GM23248 (cell line): ENCODE measurements around the gene GARRE1. TPM values are rescaled to one million over a fixed set of nuclear protein-coding genes. Genes with fewer than 3 reads are reported as not detected.
A peak's percentile ranks its signal among the peaks of the same experiment; 100 is the strongest.

Source experiments
- DNase-seq: peaks from one replicate; pipeline ENCODE4 v3.0.0-alpha.2; 2015
- H2AFZ ChIP-seq: fragments of 200-600 bp; sonication (generic); 2 replicates; pipeline ENCODE4 v1.6.1; 2016; ENCODE audit warnings: antibody characterized with exemption
- H3F3A ChIP-seq: fragments of 200-600 bp; sonication (generic); 2 replicates; pipeline ENCODE4 v1.6.1; 2016; ENCODE audit warnings: mild to moderate bottlenecking, antibody characterized with exemption, mixed run types; ENCODE audit not compliant: insufficient read depth
- H3K27ac ChIP-seq: fragments of 200-600 bp; sonication (generic); 2 replicates; pipeline ENCODE4 v1.5.1; 2016; ENCODE audit warnings: mild to moderate bottlenecking
- H3K27me3 ChIP-seq: fragments of 200-600 bp; sonication (generic); replicated peaks from 2 replicates; pipeline ENCODE4 v1.6.1; 2016; ENCODE audit warnings: mild to moderate bottlenecking; ENCODE audit not compliant: insufficient read depth
- H3K36me3 ChIP-seq: fragments of 200-600 bp; sonication (generic); 2 replicates; pipeline ENCODE4 v1.6.1; 2016; ENCODE audit warnings: low read depth, mild to moderate bottlenecking
- H3K4me1 ChIP-seq: fragments of 200-600 bp; sonication (generic); 2 replicates; pipeline ENCODE4 v1.6.1; 2016; ENCODE audit warnings: mild to moderate bottlenecking; ENCODE audit not compliant: insufficient read depth
- H3K4me2 ChIP-seq: fragments of 200-600 bp; sonication (generic); one replicate; pipeline ENCODE4 v1.6.1; 2016; ENCODE audit warnings: mild to moderate bottlenecking; ENCODE audit not compliant: unreplicated experiment
- H3K4me3 ChIP-seq: fragments of 200-600 bp; sonication (generic); 2 replicates; pipeline ENCODE4 v1.5.1; 2016; ENCODE audit warnings: mild to moderate bottlenecking
- H3K79me2 ChIP-seq: fragments of 200-600 bp; sonication (generic); 2 replicates; pipeline ENCODE4 v1.6.1; 2016; ENCODE audit warnings: mild to moderate bottlenecking; ENCODE audit not compliant: insufficient read depth
- H3K9ac ChIP-seq: fragments of 200-600 bp; sonication (generic); 2 replicates; pipeline ENCODE4 v1.6.1; 2016; ENCODE audit warnings: mild to moderate bottlenecking
- H3K9me2 ChIP-seq: fragments of 200-600 bp; sonication (generic); 2 replicates; pipeline ENCODE4 v1.6.1; 2016; ENCODE audit warnings: mixed run types, mild to moderate bottlenecking, moderate library complexity; ENCODE audit not compliant: insufficient read depth
- H3K9me3 ChIP-seq: fragments of 200-600 bp; sonication (generic); one replicate; pipeline ENCODE4 v1.6.1; 2017; ENCODE audit warnings: low read depth
- H4K20me1 ChIP-seq: fragments of 200-600 bp; sonication (generic); 2 replicates; pipeline ENCODE4 v1.6.0; 2016; ENCODE audit not compliant: insufficient read depth
- EZH2 ChIP-seq: fragments of 200-600 bp; sonication (generic); IDR thresholded peaks from 2 replicates; pipeline ENCODE4 v1.6.1; 2018; ENCODE audit warnings: antibody characterized with exemption, mild to moderate bottlenecking; ENCODE audit not compliant: insufficient read depth, poor library complexity, severe bottlenecking
- EZH2phosphoT487 ChIP-seq: fragments of 200-600 bp; sonication (generic); IDR thresholded peaks from 2 replicates; pipeline ENCODE4 v1.6.1; 2018; ENCODE audit warnings: antibody characterized with exemption, moderate library complexity, mild to moderate bottlenecking, low read depth; ENCODE audit not compliant: insufficient read depth
- WGBS, 2 experiments: methylation state at CpG; one replicate each; pipeline ENCODE4 v1.1.6; 2015 to 2017; ENCODE audit warnings: low lambda C conversion rate in 2 of 2, low coverage in 1 of 2; ENCODE audit errors: missing lambda C conversion rate in 2 of 2; 5-methylcytosine and 5-hydroxymethylcytosine counted together
- in situ Hi-C: fragments of 300-500 bp; cut with MboI; formaldehyde crosslinking; loops from 2 replicates; pipeline ENCODE4 v1.15.0; 2020
- polyA plus RNA-seq: library from polyadenylated mRNA; unstranded; fragments of >200 nt; fragmentation: Nextera tagmentation; extraction: Ambion mirVana; gene quantifications from 2 replicates; pipeline ENCODE4 v1.2.1, GENCODE V29; 2016
- total RNA-seq: library from RNA; depleted of rRNA; stranded (reverse); fragments of >200 nt; shearing (Covaris generic); gene quantifications from 2 replicates; pipeline ENCODE4 v1.2.3, GENCODE V29; 2014

The GARRE1 gene
- total and polyA plus RNA-seq, 2 experiments from 2014 or later, result 12.1 to 19.0 TPM

GRCh38 chr19:34269081-34269480, 14.7 kb downstream of the GARRE1 start:
- H3K4me2 ChIP-seq, result no peak overlapping the region
- H3F3A ChIP-seq, result peaks cover 36% of the 10 kb centered on the region
- H2AFZ ChIP-seq, result no peak overlapping the region

GRCh38 chr19:34269489-34269888, 15.1 kb downstream of the GARRE1 start:
- no peaks in the 10 kb centered on the region for H3K9me3 ChIP-seq
- peak overlapping the region; percentile 64 for H2AFZ ChIP-seq
- H3K79me2 ChIP-seq, result peaks cover 82% of the 10 kb centered on the region
- H4K20me1 ChIP-seq, result no peaks in the 10 kb centered on the region
- H3K9ac ChIP-seq, result peak overlapping the region; percentile 61
- peak overlapping the region; percentile 77 for H3K27ac ChIP-seq
- H3K4me3 ChIP-seq, result peak overlapping the region; percentile 13
- WGBS, 2 experiments, result 83 to 88% methylated on average over 2 of the region's 2 CpGs
- no peaks in the 10 kb centered on the region for H3K36me3 ChIP-seq
- peaks cover 40% of the 10 kb centered on the region for H3F3A ChIP-seq
- no peaks in the 10 kb centered on the region for H3K9me2 ChIP-seq
- no peak for DNase-seq
- H3K4me2 ChIP-seq, result peak overlapping the region; percentile 44
- in situ Hi-C loops, result no loop called here
- peaks cover 42% of the 10 kb centered on the region for H3K4me1 ChIP-seq
- H3K27me3 ChIP-seq, result no peaks in the 10 kb centered on the region
- TF ChIP-seq EZH2, result no peak
- TF ChIP-seq EZH2phosphoT487, result no peak

More at GRCh38 chr19:34269081-34269480, 14.7 kb downstream of the GARRE1 start:
- Histone ChIP-seq H3K4me3 (no peak overlapping the region), H4K20me1 (no peaks in the 10 kb centered on the region), H3K79me2 (peaks cover 86% of the 10 kb centered on the region), H3K27me3 (no peaks in the 10 kb centered on the region), H3K9me2 (no peaks in the 10 kb centered on the region), H3K27ac (no peak overlapping the region), H3K9me3 (no peaks in the 10 kb centered on the region), H3K36me3 (no peaks in the 10 kb centered on the region), H3K4me1 (peaks cover 38% of the 10 kb centered on the region), H3K9ac (no peak overlapping the region)
- 94 to 96% methylated on average over 8 of the region's 8 CpGs for WGBS, 2 experiments
- in situ Hi-C loops, result no loop called here
- no peak for DNase-seq
- TF ChIP-seq EZH2phosphoT487 (no peak), EZH2 (no peak)

- Histone ChIP-seq H3K9me2 (no peaks in the 10 kb centered on the region), H3K27ac (peak overlapping the region; percentile 77), H3K79me2 (peaks cover 76% of the 10 kb centered on the region), H3K4me2 (peak overlapping the region; percentile 44), H3K9me3 (no peaks in the 10 kb centered on the region), H4K20me1 (no peaks in the 10 kb centered on the region), H3K4me3 (peak overlapping the region; percentile 13), H3K27me3 (no peaks in the 10 kb centered on the region), H3F3A (peaks cover 45% of the 10 kb centered on the region), H2AFZ (peak overlapping the region; percentile 64), H3K36me3 (no peaks in the 10 kb centered on the region), H3K4me1 (peaks cover 44% of the 10 kb centered on the region), H3K9ac (peak overlapping the region; percentile 61)
- DNase-seq, result peak; percentile 83
- in situ Hi-C loops, result no loop called here
- WGBS, 2 experiments, result 15 to 23% methylated on average over 5 of the region's 5 CpGs
- TF ChIP-seq EZH2phosphoT487 (no peak), EZH2 (no peak)
These were observed 15.7 kb downstream of the GARRE1 start for GRCh38 chr19:34269968-34270621.

- TF ChIP-seq EZH2phosphoT487, result no peak
- no peak for TF ChIP-seq EZH2
- H2AFZ ChIP-seq, result no peak overlapping the region
- H3K9ac ChIP-seq, result no peak overlapping the region
- H3K9me3 ChIP-seq, result no peaks in the 10 kb centered on the region
- peak overlapping the region; percentile 76; the same call in 1 of the 2 replicates for H3K27ac ChIP-seq
- 94% methylated on average over 4 of the region's 4 CpGs for whole genome bisulfite sequencing, 2 experiments
- no peaks in the 10 kb centered on the region for H3K36me3 ChIP-seq
- H4K20me1 ChIP-seq, result no peaks in the 10 kb centered on the region
- H3K4me1 ChIP-seq, result peaks cover 53% of the 10 kb centered on the region
- H3K9me2 ChIP-seq, result no peaks in the 10 kb centered on the region
- H3K27me3 ChIP-seq, result no peaks in the 10 kb centered on the region
- peaks cover 73% of the 10 kb centered on the region for H3K79me2 ChIP-seq
- no peak overlapping the region for H3K4me2 ChIP-seq
- H3F3A ChIP-seq, result peaks cover 56% of the 10 kb centered on the region
- no peak overlapping the region for H3K4me3 ChIP-seq
- no peak for DNase-seq
- in situ Hi-C loops, result no loop called here
These were observed 18.8 kb downstream of the GARRE1 start for GRCh38 chr19:34273121-34273520.
